Activated CD8-positive, alpha-beta T cell treated with anti-CD3 and anti-CD28 coated beads for 36 hours (primary cell): ENCODE results near the gene TNFSF11. TPM values are rescaled to one million over a fixed set of nuclear protein-coding genes. Genes with fewer than 3 reads are reported as not detected.

Experiments
- ATAC-seq: fragments of 200-7000 bp; cut with Tn5 transposase; one replicate; pipeline ENCODE4 v1.10.0; 2021; ENCODE audit warnings: mild to moderate bottlenecking, moderate library complexity
- CTCF ChIA-PET: fragments of 350-600 bp; sonication (Branson Sonifier 250); formaldehyde crosslinking; loops from one replicate; lab custom pipeline; 2021; ENCODE audit warnings: antibody characterized with exemption; lab: Charles Lee
- POLR2A ChIA-PET: fragments of 350-600 bp; sonication (Branson Sonifier 250); formaldehyde crosslinking; loops from one replicate; lab custom pipeline; 2021; ENCODE audit warnings: antibody characterized with exemption; lab: Charles Lee
- DNase-seq: peaks from one replicate; pipeline ENCODE4 v3.0.0-alpha.2; 2020
- H3K27ac Mint-ChIP-seq: one replicate; pipeline ENCODE4 v1.8.0; 2021; ENCODE audit warnings: mild to moderate bottlenecking, mixed read lengths
- H3K27me3 Mint-ChIP-seq: one replicate; pipeline ENCODE4 v1.8.0; 2021; ENCODE audit warnings: mixed read lengths
- H3K36me3 Mint-ChIP-seq: one replicate; pipeline ENCODE4 v1.8.0; 2021; ENCODE audit warnings: low read depth, mixed read lengths
- H3K4me1 Mint-ChIP-seq: one replicate; pipeline ENCODE4 v1.8.0; 2021; ENCODE audit warnings: low read depth, mixed read lengths
- H3K4me3 Mint-ChIP-seq: one replicate; pipeline ENCODE4 v1.8.0; 2021; ENCODE audit warnings: mild to moderate bottlenecking, moderate library complexity, mixed read lengths
- H3K9me3 Mint-ChIP-seq: one replicate; pipeline ENCODE4 v1.8.0; 2021; ENCODE audit warnings: mixed read lengths
- CTCF ChIP-seq: fragments of 200-600 bp; IDR thresholded peaks from one replicate; pipeline ENCODE4 v1.8.0; 2022; ENCODE audit warnings: antibody characterized with exemption, mild to moderate bottlenecking
- intact Hi-C: fragments of 100-400 bp; cut with micrococcal nuclease; formaldehyde crosslinking; loops from one replicate; pipeline ENCODE4 v1.10.0; 2022
- total RNA-seq, 2 experiments: library from RNA; stranded (reverse); gene quantifications; one replicate each; pipeline ENCODE4 v1.2.3, GENCODE V29; 2021

Gene TNFSF11
- total RNA-seq, 2 experiments from 2014 or later, result 1.9 TPM

- peak; percentile 47 for ATAC-seq
- intact Hi-C loops, result no loop called here
- H3K4me1 Mint-ChIP-seq, result peaks cover 7% of the 10 kb centered on the region
- H3K27me3 Mint-ChIP-seq, result peaks cover 6% of the 10 kb centered on the region
- no peak for TF ChIP-seq CTCF
- H3K36me3 Mint-ChIP-seq, result no peaks in the 10 kb centered on the region
- POLR2A ChIA-PET, result interaction anchor here (0.5 to 0.8 kb wide), 2 partner anchors 189 to 233 kb away, joined by 3 read pairs; no protein-coding TSS in a partner anchor
- peak; percentile 23 for DNase-seq
- H3K4me3 Mint-ChIP-seq, result no peak overlapping the region
- peak overlapping the region; percentile 25 for H3K27ac Mint-ChIP-seq
- peaks cover 1% of the 10 kb centered on the region for H3K9me3 Mint-ChIP-seq
- CTCF ChIA-PET, result no interaction called here
Observed at GRCh38 chr13:42561752-42562467, 12.0 kb upstream of the TNFSF11 start.

GRCh38 chr13:42567906-42568305 is 6.0 kb upstream of the TNFSF11 start:
- no peaks in the 10 kb centered on the region for H3K36me3 Mint-ChIP-seq
- DNase-seq (no peak), ATAC-seq (no peak)
- CTCF ChIA-PET, result interaction anchor here (0.8 to 1.7 kb wide), 3 partner anchors 24 to 234 kb away, joined by 3 to 5 read pairs (median 3); no protein-coding TSS in a partner anchor
- intact Hi-C loops, result no loop called here
- peaks cover 5% of the 10 kb centered on the region for H3K9me3 Mint-ChIP-seq
- H3K4me1 Mint-ChIP-seq, result no peaks in the 10 kb centered on the region
- peaks cover 19% of the 10 kb centered on the region for H3K27me3 Mint-ChIP-seq
- H3K4me3 Mint-ChIP-seq, result no peak overlapping the region
- H3K27ac Mint-ChIP-seq, result no peak overlapping the region
- POLR2A ChIA-PET, result no interaction called here
- TF ChIP-seq CTCF, result no peak

- no peak overlapping the region for H3K4me3 Mint-ChIP-seq
- POLR2A ChIA-PET, result no interaction called here
Observed at GRCh38 chr13:42569576-42570344, 4.2 kb upstream of the TNFSF11 start.

GRCh38 chr13:42571895-42572294 is 2.1 kb upstream of the TNFSF11 start:
- CTCF ChIA-PET, result no interaction called here
- ATAC-seq (no peak), DNase-seq (no peak)
- H3K4me1 Mint-ChIP-seq, result peaks cover 19% of the 10 kb centered on the region
- no peak overlapping the region for H3K4me3 Mint-ChIP-seq
- H3K9me3 Mint-ChIP-seq, result peaks cover 4% of the 10 kb centered on the region
- intact Hi-C loops, result loop anchor here (5.0 to 10.0 kb wide), 2 partner anchors 75 to 197 kb away; no protein-coding TSS in a partner anchor
- H3K27ac Mint-ChIP-seq, result no peak overlapping the region
- H3K36me3 Mint-ChIP-seq, result no peaks in the 10 kb centered on the region
- no peak for TF ChIP-seq CTCF
- peaks cover 27% of the 10 kb centered on the region for H3K27me3 Mint-ChIP-seq
- POLR2A ChIA-PET, result no interaction called here

More at GRCh38 chr13:42569576-42570344, 4.2 kb upstream of the TNFSF11 start:
- CTCF ChIA-PET, result interaction anchor here (1.7 kb wide), 1 partner anchor 25 kb away, joined by 5 read pairs; no protein-coding TSS in a partner anchor
- Mint-ChIP-seq H3K36me3 (no peaks in the 10 kb centered on the region), H3K4me1 (peaks cover 5% of the 10 kb centered on the region), H3K27ac (no peak overlapping the region), H3K9me3 (peaks cover 4% of the 10 kb centered on the region), H3K27me3 (peaks cover 22% of the 10 kb centered on the region)
- ATAC-seq (no peak), DNase-seq (no peak)
- TF ChIP-seq CTCF, result no peak
- intact Hi-C loops, result loop anchor here (5.0 to 10.0 kb wide), 2 partner anchors 72 to 195 kb away; no protein-coding TSS in a partner anchor
